Urothelium cell line (cell line): ENCODE results near the gene FSD1.

Experiments used
- DNase-seq: peaks from one replicate; pipeline ENCODE4 v3.0.0; 2011; ENCODE audit warnings: low spot score, mixed read lengths
- FAIRE-seq: peaks from 2 replicates; lab custom pipeline; 2011; peaks lifted over from hg19 to GRCh38; lab: Jason Lieb, UNC

FSD1 gene

GRCh38 chr19:4361152-4362046 is 57.0 kb downstream of the FSD1 start:
- DNase-seq, result no peak
- FAIRE-seq, result no peak

- DNase-seq (no peak), FAIRE-seq (no peak)
These were observed 57.9 kb downstream of the FSD1 start for GRCh38 chr19:4362101-4362828.

- no peak for FAIRE-seq
- DNase-seq, result no peak
These were observed 58.6 kb downstream of the FSD1 start for GRCh38 chr19:4362831-4363545.

- no peak for DNase-seq
- no peak for FAIRE-seq
These were observed 59.3 kb downstream of the FSD1 start for GRCh38 chr19:4363571-4364304.

- DNase-seq (no peak), FAIRE-seq (no peak)
These were observed 60.9 kb downstream of the FSD1 start for GRCh38 chr19:4365341-4365740.

GRCh38 chr19:4365791-4366665 is 61.6 kb downstream of the FSD1 start:
- no peak for DNase-seq
- no peak for FAIRE-seq

- FAIRE-seq, result no peak
These were observed 62.4 kb downstream of the FSD1 start for GRCh38 chr19:4366666-4367335.

GRCh38 chr19:4367336-4367723 is 62.9 kb downstream of the FSD1 start:
- DNase-seq (no peak), FAIRE-seq (no peak)

More at GRCh38 chr19:4366666-4367335, 62.4 kb downstream of the FSD1 start:
- DNase-seq, result no peak

GRCh38 chr19:4367781-4368127 is 63.4 kb downstream of the FSD1 start:
- DNase-seq, result no peak
- FAIRE-seq, result peak; percentile 13

GRCh38 chr19:4368128-4368820 is 63.9 kb downstream of the FSD1 start:
- FAIRE-seq, result no peak
- DNase-seq, result no peak

- no peak for FAIRE-seq
- DNase-seq, result no peak
These were observed 64.9 kb downstream of the FSD1 start for GRCh38 chr19:4369109-4369887.

- DNase-seq (no peak), FAIRE-seq (no peak)
These were observed 65.5 kb downstream of the FSD1 start for GRCh38 chr19:4369888-4370260.

- DNase-seq (no peak), FAIRE-seq (no peak)
These were observed 66.1 kb downstream of the FSD1 start for GRCh38 chr19:4370418-4371041.

- FAIRE-seq (no peak), DNase-seq (no peak)
These were observed 67.1 kb downstream of the FSD1 start for GRCh38 chr19:4371247-4372164.

- no peak for DNase-seq
- FAIRE-seq, result no peak
These were observed 68.0 kb downstream of the FSD1 start for GRCh38 chr19:4372165-4373012.

- DNase-seq, result no peak
- FAIRE-seq, result no peak
These were observed 68.6 kb downstream of the FSD1 start for GRCh38 chr19:4373013-4373367.
